Testis (tissue), 3 donors: ENCODE measurements around the gene COX10. TPM values are rescaled to one million over a fixed set of nuclear protein-coding genes. Genes with fewer than 3 reads are reported as not detected.

ENCODE experiments used
- DNase-seq: peaks from one replicate; pipeline ENCODE4 v3.0.0-alpha.2; 2019
- H3K27ac ChIP-seq, 2 donors: fragments of 200-600 bp; sonication (generic); one replicate each; pipeline ENCODE4 v1.5.1; 2019
- H3K27me3 ChIP-seq: fragments of 200-600 bp; sonication (generic); one replicate; pipeline ENCODE4 v1.5.1; 2019
- H3K36me3 ChIP-seq: fragments of 200-600 bp; sonication (generic); one replicate; pipeline ENCODE4 v1.5.1; 2017; ENCODE audit warnings: low read depth; ENCODE audit errors: missing control alignments
- H3K4me1 ChIP-seq: fragments of 200-600 bp; sonication (generic); one replicate; pipeline ENCODE4 v1.5.1; 2019
- H3K4me3 ChIP-seq, 2 donors: fragments of 200-600 bp; sonication (generic); one replicate each; pipeline ENCODE4 v1.5.1; 2017 to 2019
- H3K9me3 ChIP-seq: fragments of 200-600 bp; sonication (generic); one replicate; pipeline ENCODE4 v1.5.1; 2017
- POLR2A ChIP-seq: fragments of 450-650 bp; IDR thresholded peaks from one replicate; pipeline ENCODE4 v1.6.1; 2017; ENCODE audit warnings: antibody characterized with exemption, mild to moderate bottlenecking, moderate library complexity
- WGBS, 2 donors: methylation state at CpG; one replicate each; pipeline ENCODE4 v1.1.5; 2018; 5-methylcytosine and 5-hydroxymethylcytosine counted together
- intact Hi-C: fragments of 100-400 bp; cut with DNase I; formaldehyde crosslinking; loops from one replicate; pipeline ENCODE4 v1.15.1; 2023; ENCODE audit warnings: low total_unique reads
- polyA plus RNA-seq: library from polyadenylated mRNA; stranded (reverse); fragments of 350-450 nt; fragmentation: Illumina TruSeq; extraction: RNeasy Lipid Tissue Mini Kit (QIAGEN cat#74804); gene quantifications from one replicate; pipeline ENCODE4 v1.2.3, GENCODE V29; 2014; ENCODE audit warnings: low read depth, low replicate concordance; ENCODE audit not compliant: insufficient read depth
- total RNA-seq, 2 donors: library from RNA; depleted of rRNA; stranded (reverse); fragments of >200 nt; gene quantifications; one replicate each; pipeline ENCODE4 v1.2.3, GENCODE V29; 2016
- TF ChIP-seq, protein P1 (sequence below), 3 experiments: fragments of 450-650 bp in 2 of 3; fragments of 200-600 bp in 1 of 3; sonication (generic) in 1 of 3; IDR thresholded peaks; one replicate each; pipeline ENCODE4 v1.5.1; 2016 to 2019; ENCODE audit warnings: antibody characterized with exemption in 3 of 3, mild to moderate bottlenecking in 2 of 3, moderate library complexity in 1 of 3

COX10 gene
- total and polyA plus RNA-seq, 3 donors from 2014 or later = 44.9 to 51.0 (median 50.6) TPM

GRCh38 chr17:14201988-14202380, 132.7 kb downstream of the COX10 start:
- no peaks in the 10 kb centered on the region for H3K9me3 ChIP-seq
- no peaks in the 10 kb centered on the region for H3K36me3 ChIP-seq
- peaks cover 10% of the 10 kb centered on the region for H3K4me1 ChIP-seq
- intact Hi-C loops = no loop called here
- no peak overlapping the region for H3K4me3 ChIP-seq
- no peak overlapping the region for H3K27ac ChIP-seq
- H3K27me3 ChIP-seq = no peaks in the 10 kb centered on the region
- no peak for DNase-seq
- TF ChIP-seq, protein P1, sequence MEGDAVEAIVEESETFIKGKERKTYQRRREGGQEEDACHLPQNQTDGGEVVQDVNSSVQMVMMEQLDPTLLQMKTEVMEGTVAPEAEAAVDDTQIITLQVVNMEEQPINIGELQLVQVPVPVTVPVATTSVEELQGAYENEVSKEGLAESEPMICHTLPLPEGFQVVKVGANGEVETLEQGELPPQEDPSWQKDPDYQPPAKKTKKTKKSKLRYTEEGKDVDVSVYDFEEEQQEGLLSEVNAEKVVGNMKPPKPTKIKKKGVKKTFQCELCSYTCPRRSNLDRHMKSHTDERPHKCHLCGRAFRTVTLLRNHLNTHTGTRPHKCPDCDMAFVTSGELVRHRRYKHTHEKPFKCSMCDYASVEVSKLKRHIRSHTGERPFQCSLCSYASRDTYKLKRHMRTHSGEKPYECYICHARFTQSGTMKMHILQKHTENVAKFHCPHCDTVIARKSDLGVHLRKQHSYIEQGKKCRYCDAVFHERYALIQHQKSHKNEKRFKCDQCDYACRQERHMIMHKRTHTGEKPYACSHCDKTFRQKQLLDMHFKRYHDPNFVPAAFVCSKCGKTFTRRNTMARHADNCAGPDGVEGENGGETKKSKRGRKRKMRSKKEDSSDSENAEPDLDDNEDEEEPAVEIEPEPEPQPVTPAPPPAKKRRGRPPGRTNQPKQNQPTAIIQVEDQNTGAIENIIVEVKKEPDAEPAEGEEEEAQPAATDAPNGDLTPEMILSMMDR (IDR thresholded peaks at IDR 0.05) = no peak
- no peak for TF ChIP-seq POLR2A
- WGBS, 2 donors = 95 to 97% methylated on average over 4 of the region's 4 CpGs

DNA sequence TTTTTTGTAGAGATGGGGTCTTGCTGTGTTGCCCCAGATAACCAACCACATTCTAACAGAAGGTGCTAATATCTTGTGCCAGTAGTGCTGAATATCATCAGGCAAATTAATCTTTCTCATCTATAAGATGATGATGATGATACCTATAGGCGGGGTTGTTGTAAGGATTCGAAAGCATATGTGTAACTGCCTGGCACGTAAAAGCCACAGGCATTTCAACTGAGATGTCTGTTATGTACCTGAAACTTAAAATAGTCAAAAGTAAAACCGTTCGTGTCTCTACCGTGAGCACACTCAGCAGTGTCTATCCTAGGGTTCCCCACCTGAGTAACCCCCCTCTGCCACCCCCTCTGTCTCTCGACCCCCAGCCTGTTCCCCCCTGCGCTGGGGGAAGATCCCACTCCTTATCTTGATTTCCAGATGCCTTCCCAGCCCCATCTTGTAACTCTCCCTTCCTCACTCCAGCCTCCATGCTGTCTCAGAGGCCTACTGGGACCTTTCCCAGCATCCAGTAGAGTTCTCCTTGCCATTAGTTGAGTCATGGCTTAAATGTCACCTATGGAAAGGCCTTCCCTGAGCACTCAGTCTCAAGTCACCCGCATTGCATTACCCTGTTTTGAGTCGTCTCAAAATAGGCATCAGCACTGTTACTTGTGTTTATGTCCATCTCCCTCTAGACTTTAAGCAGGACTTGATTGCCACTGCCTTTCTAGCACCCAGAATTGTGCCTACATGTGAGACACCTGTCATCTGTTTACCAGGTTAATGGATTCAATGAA, 133.3 kb downstream of the COX10 start:
- Histone ChIP-seq H3K4me3 (no peak overlapping the region), H3K9me3 (no peaks in the 10 kb centered on the region), H3K4me1 (peaks cover 10% of the 10 kb centered on the region), H3K27ac (no peak overlapping the region), H3K27me3 (no peaks in the 10 kb centered on the region), H3K36me3 (no peaks in the 10 kb centered on the region)
- DNase-seq = no peak
- WGBS, 2 donors = 90 to 91% methylated on average over 10 of the region's 10 CpGs
- no peak for TF ChIP-seq POLR2A
- TF ChIP-seq, protein P1 (IDR thresholded peaks at IDR 0.05) = no peak
- intact Hi-C loops = no loop called here

DNA sequence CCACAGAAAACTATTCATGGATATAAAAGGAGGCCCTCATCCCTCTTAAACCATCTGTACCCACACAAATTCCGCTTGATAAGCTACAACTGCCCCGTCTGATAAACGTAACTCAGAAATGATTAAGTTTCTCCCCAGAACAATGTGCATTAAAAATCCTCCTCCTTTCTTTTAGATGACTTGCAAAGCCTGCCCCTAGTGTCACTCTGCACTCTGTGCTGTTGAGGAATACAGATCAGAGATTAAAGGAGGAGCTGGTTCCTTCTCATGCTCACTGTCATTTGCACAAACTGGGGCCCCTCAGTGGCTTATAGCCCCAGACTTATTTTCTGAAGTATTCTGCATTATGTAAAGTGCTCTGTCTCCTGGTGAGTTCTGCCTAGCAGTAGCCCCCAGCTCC, 134.1 kb downstream of the COX10 start:
- Histone ChIP-seq H3K4me1 (peaks cover 10% of the 10 kb centered on the region), H3K27ac (no peak overlapping the region), H3K27me3 (no peaks in the 10 kb centered on the region), H3K9me3 (no peaks in the 10 kb centered on the region), H3K4me3 (no peak overlapping the region), H3K36me3 (no peaks in the 10 kb centered on the region)
- 58 to 69% methylated on average over 3 of the region's 3 CpGs for WGBS, 2 donors
- no peak for DNase-seq
- intact Hi-C loops = no loop called here
- TF ChIP-seq, protein P1 (IDR thresholded peaks at IDR 0.05) = peak; percentile 9 to 19 (median 12)
- no peak for TF ChIP-seq POLR2A

DNA sequence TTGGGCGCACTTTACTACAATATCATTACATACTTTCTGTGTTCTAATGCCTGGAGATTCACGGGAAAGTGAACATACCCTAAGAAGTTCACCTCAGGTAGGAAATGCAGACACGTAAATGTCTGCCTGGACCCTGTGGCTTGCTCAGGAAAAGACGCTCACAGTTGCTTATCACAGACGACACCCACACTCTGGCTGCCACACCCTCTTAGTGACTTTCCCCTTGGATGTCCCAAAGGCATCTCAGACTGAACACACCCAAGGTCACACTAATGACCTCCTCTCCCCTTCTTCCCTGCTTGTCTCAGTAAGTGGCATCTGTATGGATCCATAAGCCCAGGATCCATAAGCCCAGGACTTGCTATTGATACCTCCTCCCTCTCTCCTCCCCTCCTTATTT, 134.8 kb downstream of the COX10 start:
- peaks cover 10% of the 10 kb centered on the region for H3K4me1 ChIP-seq
- no peak for DNase-seq
- no peaks in the 10 kb centered on the region for H3K36me3 ChIP-seq
- intact Hi-C loops = no loop called here
- H3K9me3 ChIP-seq = no peaks in the 10 kb centered on the region
- no peaks in the 10 kb centered on the region for H3K27me3 ChIP-seq
- no peak overlapping the region for H3K27ac ChIP-seq
- H3K4me3 ChIP-seq = no peak overlapping the region
- TF ChIP-seq, protein P1 (IDR thresholded peaks at IDR 0.05) = no peak
- TF ChIP-seq POLR2A = no peak
- 68 to 79% methylated on average over 5 of the region's 5 CpGs for WGBS, 2 donors

- Histone ChIP-seq H3K27me3 (no peaks in the 10 kb centered on the region), H3K4me1 (peaks cover 10% of the 10 kb centered on the region), H3K4me3 (no peak overlapping the region), H3K36me3 (no peaks in the 10 kb centered on the region), H3K9me3 (no peaks in the 10 kb centered on the region), H3K27ac (no peak overlapping the region)
- intact Hi-C loops = no loop called here
- 84 to 89% methylated on average over 2 of the region's 2 CpGs for WGBS, 2 donors
- no peak for DNase-seq
- TF ChIP-seq, protein P1 (IDR thresholded peaks at IDR 0.05) = no peak
Measured at GRCh38 chr17:14204546-14204945, 135.2 kb downstream of the COX10 start.
